Motor neuron (in vitro differentiated cells): ENCODE measurements around the gene ZNF536. TPM values are rescaled to one million over a fixed set of nuclear protein-coding genes. Genes with fewer than 3 reads are reported as not detected.
A peak's percentile ranks its signal among the peaks of the same experiment; 100 is the strongest.

Experiments
- ATAC-seq, 8 experiments: fragments of 200-7000 bp; cut with Tn5 transposase; replicated peaks in 6 of 8; 2 replicates each; pipeline ENCODE4 v1.8.0; 2021; ENCODE audit warnings: mild to moderate bottlenecking in 8 of 8, moderate library complexity in 8 of 8
- H3K27ac ChIP-seq, 2 donors: fragments of 250-450 bp; sonication (Bioruptor Pico); 2 replicates each; pipeline ENCODE4 v1.9.0; 2021; ENCODE audit warnings: antibody characterized with exemption in 2 of 2, mild to moderate bottlenecking in 2 of 2, moderate library complexity in 1 of 2
- H3K4me1 ChIP-seq, 2 donors: fragments of 250-450 bp; sonication (Bioruptor Pico); replicated peaks in 1 of 2; 2 replicates each; pipeline ENCODE4 v1.6.1; 2021; ENCODE audit warnings: antibody characterized with exemption in 2 of 2, mild to moderate bottlenecking in 2 of 2, moderate library complexity in 1 of 2
- H3K4me3 ChIP-seq, 5 donors: fragments of 250-450 bp; sonication (Bioruptor Pico); 2 replicates each; pipeline ENCODE4 v1.9.0; 2021; ENCODE audit warnings: antibody characterized with exemption in 5 of 5, mild to moderate bottlenecking in 5 of 5, moderate library complexity in 4 of 5
- WGBS, 10 experiments: fragments of 450-650 bp; shearing (Covaris generic); methylation state at CpG; one replicate each; pipeline ENCODE4 v1.0.0; 2022; 5-methylcytosine and 5-hydroxymethylcytosine counted together
- in situ Hi-C, 9 experiments: fragments of 400-800 bp; cut with MboI; loops; one replicate each; pipeline ENCODE4 v1.15.0; 2021; ENCODE audit warnings: low sequenced_read_pairs in 9 of 9, low pct_unique_long_range_greater_than_20kb in 2 of 9; ENCODE audit not compliant: unreplicated experiment in 9 of 9
- total RNA-seq, 8 experiments: library from RNA; unstranded; fragments of 300-600 nt; gene quantifications; 2 replicates each; pipeline versions ENCODE4 v1.2.3 to v1.2.4, GENCODE V29; 2022

The ZNF536 gene
- total RNA-seq, 8 experiments from 2014 or later: 10.0 to 37.2 (median 25.4) TPM

- Histone ChIP-seq H3K27ac (no peak overlapping the region), H3K4me1 (peaks cover 0 to 2% of the 10 kb centered on the region in 2 donors), H3K4me3 (no peak overlapping the region)
- no peak for ATAC-seq
- 80 to 100% (median 100%) methylated on average over 1 to 6 of the region's 10 CpGs; no CpG with 5 or more reads in 5 of the 10 experiments for WGBS, 10 experiments
- in situ Hi-C loops: no loop called here
These were observed 37.3 kb upstream of the ZNF536 start for GRCh38 chr19:30334841-30335240.

DNA sequence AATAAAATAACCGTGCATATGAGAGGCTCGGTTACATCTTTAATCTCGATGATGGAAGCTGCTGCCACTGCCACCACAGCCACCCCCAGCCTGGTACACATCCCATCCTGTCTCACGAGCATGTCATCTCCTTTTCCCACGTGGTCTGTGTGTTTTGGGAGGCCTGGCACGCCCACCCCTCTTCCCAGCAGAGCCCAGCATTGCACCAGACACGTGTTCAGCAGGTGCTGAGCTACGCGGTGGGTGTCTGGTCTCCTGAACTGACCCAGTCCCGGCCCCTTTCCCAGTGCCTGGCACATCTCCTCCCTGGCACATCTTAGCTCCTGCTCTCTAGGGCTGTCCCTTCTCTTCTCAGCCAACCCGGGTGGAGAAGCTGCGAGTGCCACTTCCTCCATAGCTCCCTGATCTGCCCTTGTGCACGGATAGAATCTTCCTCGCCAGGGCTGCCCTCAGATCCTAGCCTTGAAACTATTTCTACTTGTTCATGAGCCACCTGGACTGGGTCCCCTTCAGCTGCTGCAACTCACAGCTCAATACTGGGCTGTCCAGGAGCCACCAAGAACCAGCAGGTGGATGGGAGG, 36.8 kb upstream of the ZNF536 start:
- H3K27ac ChIP-seq: no peak overlapping the region
- peaks cover 5 to 7% of the 10 kb centered on the region in 2 donors for H3K4me1 ChIP-seq
- in situ Hi-C loops: no loop called here
- H3K4me3 ChIP-seq: no peak overlapping the region
- ATAC-seq: peak in 1 of 8 experiments; percentile 24
- 52 to 90% (median 84%) methylated on average over 2 to 11 of the region's 14 CpGs; no CpG with 5 or more reads in 6 of the 10 experiments for WGBS, 10 experiments

DNA sequence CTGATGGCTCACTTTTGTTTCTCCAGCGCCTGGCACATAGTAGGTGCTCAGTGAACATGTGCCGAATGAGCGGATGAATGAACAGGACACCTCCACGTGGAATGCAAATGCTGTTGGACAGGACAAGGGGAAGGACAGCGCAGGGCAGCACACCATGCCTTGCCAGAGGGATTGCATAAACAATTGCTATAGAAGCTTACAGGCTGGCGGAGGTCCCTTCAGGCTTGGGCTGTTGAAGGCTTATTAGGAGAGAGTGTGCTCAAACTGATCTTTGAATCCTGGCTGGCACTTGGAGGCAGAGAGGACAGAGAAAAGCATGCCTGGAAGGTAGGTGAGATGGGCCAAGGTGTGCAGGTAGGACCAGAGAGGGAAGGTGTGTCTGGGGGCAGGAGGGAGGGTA, 35.9 kb upstream of the ZNF536 start:
- Histone ChIP-seq H3K27ac (no peak overlapping the region), H3K4me3 (no peak overlapping the region), H3K4me1 (peaks cover 14 to 16% of the 10 kb centered on the region in 2 donors)
- no peak for ATAC-seq
- in situ Hi-C loops: no loop called here
- WGBS, 10 experiments: 50 to 100% (median 83%) methylated on average over 1 to 5 of the region's 6 CpGs; no CpG with 5 or more reads in 3 of the 10 experiments

DNA sequence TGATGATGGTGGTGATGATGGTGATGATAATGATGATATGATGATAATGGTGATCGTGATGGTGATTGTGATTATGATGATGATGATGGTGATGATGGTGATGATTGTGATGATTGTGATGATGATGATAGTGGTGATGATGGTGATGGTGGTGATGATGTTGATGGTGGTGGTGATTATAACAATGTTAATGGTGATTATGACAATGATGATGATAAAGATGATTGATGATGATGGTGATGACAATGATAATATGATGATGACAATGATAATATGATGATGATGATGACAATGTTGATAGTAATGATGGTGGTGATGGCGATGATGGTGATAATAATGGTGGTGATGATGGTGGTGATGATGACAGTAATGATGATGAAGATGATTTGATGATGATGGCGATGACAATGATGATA, 34.1 kb upstream of the ZNF536 start:
- WGBS, 10 experiments: 66 to 100% (median 95%) methylated on average over 1 to 3 of the region's 3 CpGs
- Histone ChIP-seq H3K4me1 (peaks cover 16 to 21% of the 10 kb centered on the region in 2 donors), H3K27ac (no peak overlapping the region), H3K4me3 (no peak overlapping the region)
- ATAC-seq: no peak
- in situ Hi-C loops: no loop called here

GRCh38 chr19:30338878-30339623, 33.1 kb upstream of the ZNF536 start:
- in situ Hi-C loops: no loop called here
- Histone ChIP-seq H3K27ac (no peak overlapping the region), H3K4me1 (peaks cover 16 to 21% of the 10 kb centered on the region in 2 donors), H3K4me3 (no peak overlapping the region)
- 50 to 97% (median 89%) methylated on average over 1 to 5 of the region's 12 CpGs; no CpG with 5 or more reads in 3 of the 10 experiments for WGBS, 10 experiments
- no peak for ATAC-seq

GRCh38 chr19:30339624-30340525, 32.3 kb upstream of the ZNF536 start:
- Histone ChIP-seq H3K4me3 (no peak overlapping the region), H3K4me1 (peaks cover 16 to 21% of the 10 kb centered on the region in 2 donors), H3K27ac (peak overlapping the region in 1 of 2 donors; percentile 7)
- in situ Hi-C loops: no loop called here
- 29 to 93% (median 57%) methylated on average over 1 to 2 of the region's 14 CpGs; no CpG with 5 or more reads in 5 of the 10 experiments for whole genome bisulfite sequencing, 10 experiments
- ATAC-seq: peak in 1 of 8 experiments; percentile 5

GRCh38 chr19:30340771-30341561, 31.2 kb upstream of the ZNF536 start:
- H3K4me3 ChIP-seq: no peak overlapping the region

GRCh38 chr19:30341611-30342201, 30.5 kb upstream of the ZNF536 start:
- no peak overlapping the region for H3K27ac ChIP-seq
- H3K4me1 ChIP-seq: peaks cover 16 to 21% of the 10 kb centered on the region in 2 donors
- no peak overlapping the region for H3K4me3 ChIP-seq
- in situ Hi-C loops: no loop called here
- peak in 1 of 8 experiments; percentile 16 for ATAC-seq

More at GRCh38 chr19:30340771-30341561, 31.2 kb upstream of the ZNF536 start:
- Histone ChIP-seq H3K27ac (no peak overlapping the region), H3K4me1 (peaks cover 16 to 21% of the 10 kb centered on the region in 2 donors)
- 22 to 85% (median 32%) methylated on average over 2 to 11 of the region's 11 CpGs for WGBS, 10 experiments
- ATAC-seq: peak in 5 of 8 experiments; percentile 70 to 90 (median 84)
- in situ Hi-C loops: no loop called here

- no peak overlapping the region for H3K27ac ChIP-seq
- in situ Hi-C loops: no loop called here
- ATAC-seq: no peak
- no peak overlapping the region for H3K4me3 ChIP-seq
- WGBS, 10 experiments: 67 to 90% (median 80%) methylated on average over 1 to 3 of the region's 3 CpGs; no CpG with 5 or more reads in 6 of the 10 experiments
- H3K4me1 ChIP-seq: peaks cover 16 to 21% of the 10 kb centered on the region in 2 donors
These were observed 29.3 kb upstream of the ZNF536 start for GRCh38 chr19:30342901-30343300.

GRCh38 chr19:30344446-30345425, 27.4 kb upstream of the ZNF536 start:
- peak in 5 of 8 experiments; percentile 37 to 69 (median 43) for ATAC-seq
- 69 to 100% (median 90%) methylated on average over 2 to 11 of the region's 14 CpGs; no CpG with 5 or more reads in 1 of the 10 experiments for WGBS, 10 experiments
- Histone ChIP-seq H3K4me3 (no peak overlapping the region), H3K27ac (no peak overlapping the region), H3K4me1 (peaks cover 22 to 29% of the 10 kb centered on the region in 2 donors)
- in situ Hi-C loops: no loop called here

- H3K4me1 ChIP-seq: peaks cover 22 to 31% of the 10 kb centered on the region in 2 donors
- H3K4me3 ChIP-seq: no peak overlapping the region
- no peak overlapping the region for H3K27ac ChIP-seq
- in situ Hi-C loops: no loop called here
- 83 to 100% (median 93%) methylated on average over 2 to 3 of the region's 8 CpGs; no CpG with 5 or more reads in 6 of the 10 experiments for WGBS, 10 experiments
- ATAC-seq: no peak
These were observed 26.5 kb upstream of the ZNF536 start for GRCh38 chr19:30345686-30346085.
